DND-41 (cell line): ENCODE data around the gene DIABLO.

Experiments
- CTCF ChIP-seq: IDR thresholded peaks from 2 replicates; pipeline ENCODE4 v1.5.1; 2012; ENCODE audit warnings: borderline replicate concordance, low read length, moderate library complexity, mild to moderate bottlenecking; ENCODE audit not compliant: poor library complexity, severe bottlenecking; ENCODE audit errors: extremely low read depth
- EZH2 ChIP-seq: IDR thresholded peaks from 3 replicates; pipeline ENCODE4 v1.6.1; 2012; ENCODE audit warnings: borderline replicate concordance, low read depth, mild to moderate bottlenecking, moderate library complexity, low read length, inconsistent platforms; ENCODE audit not compliant: severe bottlenecking

GRCh38 chr12:122184517-122184916 lies 41.3 kb downstream of the DIABLO start:
- no peak for TF ChIP-seq EZH2
- no peak for TF ChIP-seq CTCF
